ENCODE results near the gene PLEKHA7.

Gene PLEKHA7

DNA sequence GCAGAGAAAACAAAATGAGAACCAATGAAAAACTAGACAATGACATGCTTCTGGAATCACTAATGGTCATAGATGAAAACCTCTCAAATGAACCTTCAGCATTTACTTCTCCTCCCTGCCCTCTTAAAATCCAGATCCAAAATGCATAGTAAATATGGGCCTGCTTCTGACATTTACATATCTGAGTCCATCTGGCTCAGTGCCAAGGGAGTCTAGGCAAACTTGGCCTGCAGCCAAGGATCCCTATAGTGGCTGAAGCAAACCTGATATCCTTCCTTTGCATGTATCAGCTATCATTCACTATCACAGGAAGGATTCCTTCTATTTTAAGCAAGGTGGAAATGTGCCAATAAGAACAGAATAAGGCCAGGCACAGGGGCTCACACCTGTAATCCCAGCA is 170.9 kb downstream of the PLEKHA7 start:
- no peak for DNase-seq (ENCODE audit: low read depth)

- DNase-seq (ENCODE audit: low read depth), result no peak
Observed at GRCh38 chr11:16841984-16842383, 172.2 kb downstream of the PLEKHA7 start.

DNA sequence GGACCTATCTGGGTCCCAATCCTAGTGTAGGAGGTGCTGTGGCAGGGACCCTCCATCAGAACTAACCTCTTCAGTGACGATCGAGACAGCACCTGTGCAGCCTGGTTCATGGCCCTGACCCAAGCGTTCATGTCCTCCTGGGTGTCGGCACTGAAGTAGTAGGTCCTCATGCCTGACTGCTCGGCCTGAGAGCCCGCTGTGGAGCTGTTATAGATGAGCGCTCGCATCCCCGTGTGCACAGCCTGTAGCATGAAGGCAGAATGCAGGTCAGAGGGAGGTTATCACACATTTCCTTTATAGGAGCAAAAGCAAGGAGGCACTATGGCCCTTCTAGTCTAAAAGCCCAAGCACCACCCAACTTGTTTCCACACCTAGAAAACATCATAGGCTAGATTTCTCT is 172.7 kb downstream of the PLEKHA7 start:
- DNase-seq (ENCODE audit: low read depth), result no peak

DNA sequence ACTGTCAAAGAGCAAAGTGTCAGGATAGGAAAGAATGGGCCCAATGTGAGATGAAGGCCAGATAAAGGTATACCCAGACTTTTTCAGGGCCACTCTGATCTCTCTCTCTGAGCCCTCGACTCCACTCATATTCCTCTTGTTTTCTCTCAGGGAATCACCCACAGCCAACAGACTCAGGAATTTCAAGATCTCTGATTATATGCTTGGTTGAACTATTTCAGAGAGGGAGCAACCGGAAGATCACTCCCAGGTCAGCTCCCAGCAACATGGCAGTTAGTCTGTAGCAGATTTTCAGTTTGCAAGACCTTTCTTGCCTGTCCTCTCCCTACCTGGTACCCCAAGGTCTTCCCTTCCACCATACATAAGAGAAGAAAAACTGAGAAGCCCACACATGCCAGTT is 173.3 kb downstream of the PLEKHA7 start:
- no peak for DNase-seq (ENCODE audit: low read depth)

- no peak for DNase-seq (ENCODE audit: low read depth)
Observed at GRCh38 chr11:16839821-16840220, 174.4 kb downstream of the PLEKHA7 start.

GRCh38 chr11:16834384-16834783 is 179.8 kb downstream of the PLEKHA7 start:
- no peak for DNase-seq (ENCODE audit: low read depth)

DNA sequence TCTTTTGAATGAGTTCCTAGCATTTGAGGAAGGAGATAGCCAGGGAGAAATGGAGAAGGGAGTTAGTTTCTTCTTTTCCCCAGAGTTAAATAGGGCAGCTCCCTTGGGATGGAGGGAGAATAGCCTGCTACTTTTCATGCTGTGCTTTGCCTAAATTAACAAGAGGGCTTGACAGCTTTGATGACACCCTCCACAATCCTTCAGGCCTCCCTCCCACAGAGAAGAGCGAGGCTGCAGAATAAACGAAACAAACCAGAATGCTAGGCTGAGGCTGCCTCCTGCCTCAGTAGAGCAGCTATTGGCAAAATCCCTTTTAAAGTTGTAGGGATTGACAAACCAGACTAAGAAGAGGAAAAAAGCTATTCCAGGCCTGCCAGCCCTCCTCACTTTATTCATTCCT is 181.2 kb downstream of the PLEKHA7 start:
- DNase-seq (ENCODE audit: low read depth), result no peak

- DNase-seq (ENCODE audit: low read depth), result no peak
Observed at GRCh38 chr11:16832193-16832539, 182.0 kb downstream of the PLEKHA7 start.

- no peak for DNase-seq (ENCODE audit: low read depth)
Observed at GRCh38 chr11:16831316-16832192, 182.7 kb downstream of the PLEKHA7 start.

DNA sequence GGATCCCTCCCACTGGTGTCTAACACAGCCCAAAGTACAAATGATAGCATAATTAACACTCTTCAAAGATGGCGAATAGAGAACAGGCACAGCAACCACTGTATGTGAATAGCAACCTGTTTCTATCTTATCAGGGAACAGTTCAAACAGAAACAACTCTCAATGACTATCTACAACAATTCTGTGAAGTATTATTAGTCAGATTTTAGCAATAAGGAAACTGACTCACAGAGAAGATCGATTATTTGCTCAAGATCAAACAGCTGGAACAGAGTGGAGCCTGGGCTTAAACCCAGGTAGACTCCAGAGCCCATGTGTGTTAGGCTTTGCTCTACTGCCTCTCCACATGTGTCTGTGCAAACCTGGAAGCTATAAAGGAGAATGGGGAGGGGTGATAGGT is 187.1 kb downstream of the PLEKHA7 start:
- no peak for DNase-seq (ENCODE audit: low read depth)

DNA sequence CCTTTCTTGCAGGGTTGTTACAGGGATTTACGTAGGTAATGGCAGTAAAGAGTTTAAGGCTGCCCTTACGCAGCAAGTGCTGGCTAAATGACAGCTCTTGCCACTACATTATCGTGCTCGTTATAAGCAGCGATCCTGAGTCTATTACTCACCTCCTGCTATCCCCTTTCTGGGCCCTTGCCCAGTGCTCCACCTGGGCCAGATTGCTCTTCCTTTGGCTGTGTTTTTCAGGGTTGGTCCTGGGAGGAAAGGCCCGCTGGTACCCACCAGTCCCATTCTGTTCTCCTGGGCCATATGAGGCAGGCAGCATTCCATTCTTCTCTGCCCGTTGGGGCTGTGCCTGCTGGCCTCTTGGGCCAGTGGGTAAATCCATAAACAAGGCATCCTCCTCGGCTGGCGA is 188.2 kb downstream of the PLEKHA7 start:
- DNase-seq (ENCODE audit: low read depth), result no peak

DNA sequence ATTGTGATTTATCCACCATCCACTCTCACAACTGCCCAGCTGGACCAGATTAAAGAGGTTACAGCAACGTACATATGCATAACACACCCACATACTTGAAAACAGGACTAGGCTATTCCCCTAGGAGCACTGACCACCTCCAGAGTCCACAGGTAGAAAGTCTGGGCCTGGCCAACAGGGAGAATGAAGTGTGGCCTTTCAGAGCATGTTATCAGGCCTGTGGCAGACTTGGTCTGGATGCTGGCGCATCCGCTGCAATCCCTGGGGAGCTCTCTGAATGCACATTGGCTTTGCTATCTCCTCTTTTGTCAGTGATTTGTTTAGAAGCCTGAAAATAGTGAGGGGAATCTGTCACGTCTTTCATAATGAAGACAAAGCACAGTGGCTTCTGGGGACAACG is 189.1 kb downstream of the PLEKHA7 start:
- DNase-seq (ENCODE audit: low read depth), result no peak

DNA sequence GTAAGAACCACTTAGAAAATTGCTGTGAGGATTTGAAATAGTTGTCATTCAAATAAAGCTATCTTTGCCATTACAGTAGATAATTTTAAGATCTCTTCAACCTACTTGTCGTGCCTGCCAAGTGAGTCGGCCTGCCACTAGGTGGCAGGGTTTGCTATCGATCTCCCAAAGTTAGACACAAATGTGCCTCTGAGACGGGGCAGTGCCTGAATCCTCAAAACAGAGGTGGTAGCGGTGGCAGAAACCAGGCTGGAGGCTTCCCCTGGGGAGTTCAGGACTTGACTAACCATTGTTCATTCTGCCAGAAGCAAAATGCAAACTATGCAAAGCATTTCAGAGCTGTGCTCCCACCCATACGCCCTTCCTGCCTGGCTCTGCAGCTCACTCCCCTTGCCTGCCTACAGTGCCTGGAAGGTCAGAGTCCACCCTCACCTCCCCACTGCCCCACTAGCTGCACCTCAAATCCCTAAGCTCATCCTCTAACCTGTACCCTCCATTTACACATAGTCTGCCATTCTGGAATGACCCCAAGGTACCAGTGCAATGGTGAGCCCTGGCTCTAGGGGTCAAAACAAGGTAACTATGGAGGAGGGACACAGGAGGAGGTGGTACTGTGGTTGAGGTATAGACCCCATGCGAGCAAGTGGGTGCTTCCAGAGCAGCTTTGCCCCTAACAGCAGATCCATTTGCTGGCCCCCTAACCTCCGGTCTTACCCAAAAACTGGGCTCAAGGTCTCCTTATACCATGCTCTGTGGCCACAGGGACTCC is 193.7 kb downstream of the PLEKHA7 start:
- no peak for DNase-seq (ENCODE audit: low read depth)

GRCh38 chr11:16818284-16818683 is 195.9 kb downstream of the PLEKHA7 start:
- DNase-seq (ENCODE audit: low read depth), result no peak

DNA sequence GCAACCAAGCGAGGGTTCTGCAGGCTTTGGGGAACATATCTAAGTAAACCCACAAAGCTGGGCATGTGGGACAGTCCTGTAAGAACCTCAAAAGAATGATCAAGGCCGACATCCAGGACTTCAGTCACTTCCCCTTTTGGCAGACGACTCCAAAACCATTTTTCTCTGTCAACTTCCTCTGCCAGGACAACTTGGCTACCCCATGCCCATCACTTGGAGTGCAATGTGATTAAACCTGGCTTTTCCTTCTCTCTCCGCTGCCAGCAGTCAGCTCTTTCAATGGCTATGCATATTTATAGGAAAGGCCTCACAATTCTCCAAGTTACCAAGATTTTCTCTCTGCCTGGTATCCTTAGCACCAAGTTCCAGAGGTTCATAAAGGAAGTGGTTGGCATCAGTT is 196.9 kb downstream of the PLEKHA7 start:
- no peak for DNase-seq (ENCODE audit: low read depth)

- peak; percentile 0 for DNase-seq (ENCODE audit: low read depth)
Observed at GRCh38 chr11:16816358-16817270, 197.6 kb downstream of the PLEKHA7 start.

DNA sequence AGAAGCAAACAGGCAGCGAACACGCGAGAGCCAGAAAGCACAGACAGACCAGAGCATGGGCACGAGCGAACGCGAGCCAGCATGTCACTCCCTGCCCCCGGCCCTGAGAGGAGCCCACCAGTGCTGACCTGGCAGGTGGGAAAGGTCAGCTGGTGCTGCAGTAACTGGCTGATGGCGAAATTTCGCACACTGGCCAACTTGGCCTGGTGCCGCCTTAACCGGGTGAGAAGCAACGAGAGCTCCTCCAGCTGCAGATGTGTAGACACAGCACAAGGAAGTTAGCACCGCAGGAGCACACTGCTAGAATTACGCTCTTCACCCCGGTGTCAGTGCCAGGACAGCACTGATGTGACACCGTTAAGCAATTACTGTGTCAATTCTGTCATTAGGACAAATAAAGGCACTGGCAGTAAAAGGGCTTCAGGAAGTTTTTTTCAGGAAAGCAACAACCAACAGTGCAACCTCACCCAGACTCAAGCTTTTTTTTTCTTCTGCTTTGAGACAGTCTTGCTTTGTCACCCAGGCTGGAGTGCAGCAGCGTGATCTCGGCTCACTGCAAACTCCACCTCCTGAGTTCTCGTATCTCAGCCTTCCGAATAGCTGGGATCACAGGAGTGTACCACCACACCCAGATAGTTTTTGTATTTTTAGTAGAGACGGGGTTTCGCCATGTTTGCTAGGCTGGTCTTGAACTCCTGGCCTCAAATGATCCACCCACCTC is 199.0 kb downstream of the PLEKHA7 start:
- DNase-seq (ENCODE audit: low read depth), result no peak

GRCh38 chr11:16814410-16815046 is 199.7 kb downstream of the PLEKHA7 start:
- DNase-seq (ENCODE audit: low read depth), result no peak

- no peak for DNase-seq (ENCODE audit: low read depth)
Observed at GRCh38 chr11:16813126-16813525, 201.1 kb downstream of the PLEKHA7 start.

GRCh38 chr11:16812274-16812673 is 201.9 kb downstream of the PLEKHA7 start:
- DNase-seq (ENCODE audit: low read depth), result no peak
